HepG2 (cell line): ENCODE results near the gene CCDC178.

Experiments used
- FOXJ3 ChIP-seq: sonication (generic); formaldehyde crosslinking; IDR thresholded peaks from 2 replicates; pipeline ENCODE4 v1.4.0; 2020; ENCODE audit warnings: missing genetic modification reagents, mild to moderate bottlenecking, borderline replicate concordance
- NCOA1 ChIP-seq: sonication (generic); formaldehyde crosslinking; IDR thresholded peaks from 2 replicates; pipeline ENCODE4 v1.9.0; 2021; ENCODE audit warnings: missing genetic modification reagents
- TARDBP ChIP-seq: sonication (generic); formaldehyde crosslinking; IDR thresholded peaks from 2 replicates; pipeline ENCODE4 v1.8.0; 2022; ENCODE audit warnings: mild to moderate bottlenecking, missing genetic modification reagents
- ZNF780A ChIP-seq: sonication (generic); formaldehyde crosslinking; IDR thresholded peaks from 2 replicates; pipeline ENCODE4 v1.8.0; 2022; ENCODE audit warnings: mild to moderate bottlenecking, missing genetic modification reagents, moderate library complexity
- TF ChIP-seq, protein P1 (sequence below): sonication (generic); formaldehyde crosslinking; IDR thresholded peaks from 2 replicates; pipeline ENCODE4 v1.5.0; 2020; ENCODE audit warnings: mild to moderate bottlenecking, missing genetic modification reagents, moderate library complexity

DNA sequence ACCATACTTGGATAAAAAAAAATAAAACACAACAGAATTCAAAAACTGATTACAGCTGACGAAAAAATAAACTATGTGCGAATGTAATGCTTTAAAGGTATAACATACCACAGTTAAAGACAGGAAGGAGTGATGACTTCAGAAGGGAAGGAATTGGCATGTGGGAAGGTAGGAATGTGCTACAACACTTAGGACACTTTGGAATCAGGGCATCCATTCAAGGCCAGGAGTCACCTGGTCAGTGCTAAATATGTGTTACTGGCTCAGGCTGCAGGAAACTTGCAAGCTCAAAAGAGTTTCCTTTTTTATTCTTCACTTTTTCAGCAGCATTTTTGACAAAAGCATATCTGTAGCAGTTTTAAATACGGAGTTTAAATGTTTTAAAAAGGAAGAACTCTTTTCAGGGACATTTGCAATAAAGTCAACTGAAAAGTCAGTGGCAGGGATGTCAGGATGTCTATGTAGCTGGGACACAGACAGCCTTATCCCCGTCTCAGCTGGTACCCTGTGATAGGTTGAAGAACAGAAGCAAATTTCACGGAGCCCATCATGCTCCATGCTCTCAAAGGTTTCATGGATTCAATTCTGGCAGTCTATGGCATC is 529.7 kb downstream of the CCDC178 start:
- TF ChIP-seq TARDBP (CRISPR knock-in tag), result no peak
- TF ChIP-seq NCOA1 (CRISPR knock-in tag), result no peak
- TF ChIP-seq, protein P1, sequence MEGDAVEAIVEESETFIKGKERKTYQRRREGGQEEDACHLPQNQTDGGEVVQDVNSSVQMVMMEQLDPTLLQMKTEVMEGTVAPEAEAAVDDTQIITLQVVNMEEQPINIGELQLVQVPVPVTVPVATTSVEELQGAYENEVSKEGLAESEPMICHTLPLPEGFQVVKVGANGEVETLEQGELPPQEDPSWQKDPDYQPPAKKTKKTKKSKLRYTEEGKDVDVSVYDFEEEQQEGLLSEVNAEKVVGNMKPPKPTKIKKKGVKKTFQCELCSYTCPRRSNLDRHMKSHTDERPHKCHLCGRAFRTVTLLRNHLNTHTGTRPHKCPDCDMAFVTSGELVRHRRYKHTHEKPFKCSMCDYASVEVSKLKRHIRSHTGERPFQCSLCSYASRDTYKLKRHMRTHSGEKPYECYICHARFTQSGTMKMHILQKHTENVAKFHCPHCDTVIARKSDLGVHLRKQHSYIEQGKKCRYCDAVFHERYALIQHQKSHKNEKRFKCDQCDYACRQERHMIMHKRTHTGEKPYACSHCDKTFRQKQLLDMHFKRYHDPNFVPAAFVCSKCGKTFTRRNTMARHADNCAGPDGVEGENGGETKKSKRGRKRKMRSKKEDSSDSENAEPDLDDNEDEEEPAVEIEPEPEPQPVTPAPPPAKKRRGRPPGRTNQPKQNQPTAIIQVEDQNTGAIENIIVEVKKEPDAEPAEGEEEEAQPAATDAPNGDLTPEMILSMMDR (CRISPR knock-in tag), result no peak
- no peak for TF ChIP-seq ZNF780A
- TF ChIP-seq FOXJ3 (CRISPR knock-in tag), result no peak
